ENCODE data around the gene EFCAB6. TPM values are rescaled to one million over a fixed set of nuclear protein-coding genes. Genes with fewer than 3 reads are reported as not detected.

The EFCAB6 gene
- total and polyA plus RNA-seq, 10 donors = 0.07 to 2.8 (median 0.78) TPM

- 77 to 86% (median 80%) methylated on average over 9 to 10 of the region's 10 CpGs for WGBS, 5 donors
Measured at GRCh38 chr22:43853328-43853931, 41.3 kb upstream of the EFCAB6 start.

GRCh38 chr22:43852573-43853327 is 40.6 kb upstream of the EFCAB6 start:
- H3K9me3 ChIP-seq = peaks cover 0 to 18% (median 13%) of the 10 kb centered on the region in 8 donors
- H3K36me3 ChIP-seq = no peaks in the 10 kb centered on the region
- TF ChIP-seq POLR2AphosphoS5 (IDR thresholded peaks at IDR 0.05) (peak in 2 of 3 donors; percentile 53 to 62), POLR2A (IDR thresholded peaks at IDR 0.05) (no peak), CTCF (IDR thresholded peaks at IDR 0.05 in 8 of 11, conservative IDR thresholded peaks at IDR 0.05 in 3 of 11) (no peak)
- H3K27ac ChIP-seq = peak overlapping the region in 4 of 8 donors; percentile 48 to 70 (median 60)
- DNase-seq = peak; percentile 63
- H3K4me1 ChIP-seq = peaks cover 0 to 3% (median 0%) of the 10 kb centered on the region in 6 donors
- H3K4me3 ChIP-seq = peak overlapping the region in 1 of 8 donors; percentile 43
- intact Hi-C loops (cut with DNase I; ENCODE audit: low total_unique reads) = no loop called here
- H3K27me3 ChIP-seq (replicated peaks in 1 of 7) = peaks cover 0 to 63% (median 7%) of the 10 kb centered on the region in 7 donors
- WGBS, 5 donors = 44 to 65% (median 45%) methylated on average over 16 to 19 of the region's 19 CpGs

More at GRCh38 chr22:43853328-43853931, 41.3 kb upstream of the EFCAB6 start:
- Histone ChIP-seq H3K36me3 (no peaks in the 10 kb centered on the region), H3K27ac (peak overlapping the region in 4 of 8 donors; percentile 36 to 70 (median 51)), H3K27me3 (replicated peaks in 1 of 7) (peaks cover 0 to 64% (median 7%) of the 10 kb centered on the region in 7 donors), H3K9me3 (peaks cover 0 to 19% (median 13%) of the 10 kb centered on the region in 8 donors), H3K4me1 (peaks cover 0 to 3% (median 0%) of the 10 kb centered on the region in 6 donors), H3K4me3 (peak overlapping the region in 1 of 8 donors; percentile 43)
- intact Hi-C loops (cut with DNase I; ENCODE audit: low total_unique reads) = no loop called here
- peak; percentile 72 for DNase-seq
- no peak for TF ChIP-seq CTCF (IDR thresholded peaks at IDR 0.05 in 8 of 11, conservative IDR thresholded peaks at IDR 0.05 in 3 of 11)
- TF ChIP-seq POLR2A (IDR thresholded peaks at IDR 0.05) = no peak
- TF ChIP-seq POLR2AphosphoS5 (IDR thresholded peaks at IDR 0.05) = peak in 2 of 3 donors; percentile 19 to 34

GRCh38 chr22:43851979-43852307 is 39.8 kb upstream of the EFCAB6 start:
- Histone ChIP-seq H3K4me3 (no peak overlapping the region), H3K9me3 (peaks cover 0 to 12% (median 9%) of the 10 kb centered on the region in 8 donors), H3K27me3 (replicated peaks in 1 of 7) (peaks cover 0 to 69% (median 7%) of the 10 kb centered on the region in 7 donors), H3K27ac (peak overlapping the region in 4 of 8 donors; percentile 48 to 70 (median 60)), H3K36me3 (no peaks in the 10 kb centered on the region), H3K4me1 (peaks cover 0 to 3% (median 0%) of the 10 kb centered on the region in 6 donors)
- 40 to 65% (median 56%) methylated on average over 3 of the region's 3 CpGs for WGBS, 5 donors
- DNase-seq = no peak
- TF ChIP-seq CTCF (IDR thresholded peaks at IDR 0.05 in 8 of 11, conservative IDR thresholded peaks at IDR 0.05 in 3 of 11) (no peak), POLR2AphosphoS5 (IDR thresholded peaks at IDR 0.05) (no peak), POLR2A (IDR thresholded peaks at IDR 0.05) (no peak)
- intact Hi-C loops (cut with DNase I; ENCODE audit: low total_unique reads) = no loop called here
